GM23248 (cell line): ENCODE measurements around the gene TMX1.

Source experiments
- EZH2 ChIP-seq: fragments of 200-600 bp; sonication (generic); IDR thresholded peaks from 2 replicates; pipeline ENCODE4 v1.6.1; 2018; ENCODE audit warnings: antibody characterized with exemption, mild to moderate bottlenecking; ENCODE audit not compliant: insufficient read depth, poor library complexity, severe bottlenecking
- EZH2phosphoT487 ChIP-seq: fragments of 200-600 bp; sonication (generic); IDR thresholded peaks from 2 replicates; pipeline ENCODE4 v1.6.1; 2018; ENCODE audit warnings: antibody characterized with exemption, moderate library complexity, mild to moderate bottlenecking, low read depth; ENCODE audit not compliant: insufficient read depth

- TF ChIP-seq EZH2 (no peak), EZH2phosphoT487 (no peak)
Observed at GRCh38 chr14:51304941-51305340, 64.9 kb downstream of the TMX1 start.
